Activated naive CD4-positive, alpha-beta T cell treated with anti-CD3 and anti-CD28 coated beads for 36 hours (primary cell): ENCODE results near the gene KRT32. TPM values are rescaled to one million over a fixed set of nuclear protein-coding genes. Genes with fewer than 3 reads are reported as not detected.

Source experiments
- CTCF ChIA-PET: fragments of 350-600 bp; sonication (Branson Sonifier 250); formaldehyde crosslinking; loops from one replicate; lab custom pipeline; 2021; ENCODE audit warnings: antibody characterized with exemption; lab: Charles Lee
- DNase-seq: peaks from one replicate; pipeline ENCODE4 v3.0.0-alpha.2; 2020
- H3K27ac Mint-ChIP-seq: one replicate; pipeline ENCODE4 v1.8.0; 2021; ENCODE audit warnings: mild to moderate bottlenecking, mixed read lengths
- H3K27me3 Mint-ChIP-seq: one replicate; pipeline ENCODE4 v1.8.0; 2021; ENCODE audit warnings: low read depth, mixed read lengths
- H3K36me3 Mint-ChIP-seq: one replicate; pipeline ENCODE4 v1.8.0; 2021; ENCODE audit warnings: low read depth, mixed read lengths
- H3K4me1 Mint-ChIP-seq: one replicate; pipeline ENCODE4 v1.8.0; 2021; ENCODE audit warnings: low read depth, mixed read lengths
- H3K4me3 Mint-ChIP-seq: one replicate; pipeline ENCODE4 v1.8.0; 2021; ENCODE audit warnings: mild to moderate bottlenecking, moderate library complexity, mixed read lengths
- H3K9me3 Mint-ChIP-seq: one replicate; pipeline ENCODE4 v1.8.0; 2021; ENCODE audit warnings: mixed read lengths
- intact Hi-C: fragments of 100-400 bp; cut with micrococcal nuclease; formaldehyde crosslinking; loops from one replicate; pipeline ENCODE4 v1.15.1; 2023
- total RNA-seq, 2 experiments: library from RNA; stranded (reverse); gene quantifications; one replicate each; pipeline ENCODE4 v1.2.3, GENCODE V29; 2021

Gene KRT32
- total RNA-seq, 2 experiments from 2014 or later: not detected

DNA sequence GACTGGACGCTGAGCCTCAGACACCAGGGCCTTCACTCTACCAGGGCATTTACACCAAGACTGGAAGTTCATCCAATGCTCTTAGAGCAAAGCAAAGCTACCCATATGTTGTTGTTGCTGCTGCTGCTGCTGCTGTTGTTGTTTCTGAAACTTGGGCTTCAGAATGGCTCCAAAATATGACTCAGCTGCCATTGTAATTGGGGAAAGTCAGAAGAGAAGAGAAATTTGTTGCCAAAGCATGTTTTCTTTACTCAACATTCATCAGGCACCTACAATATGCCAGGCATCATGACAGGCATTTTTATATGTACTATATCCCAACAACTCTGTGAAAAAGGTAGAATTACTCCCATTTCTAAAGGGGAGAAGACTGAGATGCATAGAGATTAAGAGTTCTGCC is 11.9 kb downstream of the KRT32 start:
- no peaks in the 10 kb centered on the region for H3K4me1 Mint-ChIP-seq
- H3K27me3 Mint-ChIP-seq: no peaks in the 10 kb centered on the region
- intact Hi-C loops: no loop called here
- H3K36me3 Mint-ChIP-seq: no peaks in the 10 kb centered on the region
- no peaks in the 10 kb centered on the region for H3K9me3 Mint-ChIP-seq
- no peak overlapping the region for H3K4me3 Mint-ChIP-seq
- DNase-seq: no peak
- H3K27ac Mint-ChIP-seq: no peak overlapping the region
- CTCF ChIA-PET: no interaction called here

DNA sequence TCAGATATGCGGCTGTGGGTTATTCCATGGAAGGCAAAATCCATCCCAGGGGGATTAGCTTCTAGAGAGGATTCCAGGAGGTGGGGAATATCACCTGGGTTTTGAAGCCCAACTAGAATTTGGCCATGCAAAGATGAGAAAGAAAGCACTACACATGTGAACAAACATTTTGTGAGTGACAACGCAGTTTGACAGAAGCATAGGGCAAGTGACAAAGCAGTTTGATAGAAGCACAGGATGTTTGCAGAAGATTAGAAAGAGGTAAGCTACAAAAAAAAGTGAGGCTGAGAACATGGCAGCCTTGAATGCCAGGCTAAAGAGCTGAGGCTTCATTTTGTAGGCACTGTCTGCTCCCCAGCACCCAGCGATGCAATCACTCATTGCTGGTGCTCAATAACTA is 14.1 kb downstream of the KRT32 start:
- no peak overlapping the region for H3K4me3 Mint-ChIP-seq
- no peak for DNase-seq
- no peaks in the 10 kb centered on the region for H3K9me3 Mint-ChIP-seq
- intact Hi-C loops: no loop called here
- H3K27me3 Mint-ChIP-seq: no peaks in the 10 kb centered on the region
- H3K36me3 Mint-ChIP-seq: no peaks in the 10 kb centered on the region
- H3K4me1 Mint-ChIP-seq: no peaks in the 10 kb centered on the region
- CTCF ChIA-PET: interaction anchor here (0.5 to 0.6 kb wide), 2 partner anchors 196 to 796 kb away, joined by 4 read pairs; no protein-coding TSS in a partner anchor
- H3K27ac Mint-ChIP-seq: no peak overlapping the region

DNA sequence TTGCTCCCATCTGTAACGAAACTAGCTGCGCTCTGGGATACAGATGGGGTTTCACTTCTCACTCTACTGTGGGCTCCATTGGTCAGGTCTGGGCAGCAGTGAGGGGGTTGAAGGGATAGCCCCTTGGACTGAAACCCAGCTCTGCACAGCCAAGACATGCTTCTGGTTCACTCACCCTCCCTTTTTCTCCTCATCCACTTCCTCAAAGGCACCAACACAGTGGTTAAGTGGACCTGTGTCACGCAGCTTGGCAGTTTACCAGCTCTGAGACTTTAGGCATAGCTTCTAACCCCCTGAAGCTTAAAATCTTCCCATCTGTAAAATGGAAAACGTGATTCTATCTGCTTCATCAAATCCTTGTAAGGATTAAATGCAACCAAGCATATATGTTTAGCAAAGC is 14.9 kb downstream of the KRT32 start:
- Mint-ChIP-seq H3K4me3 (no peak overlapping the region), H3K9me3 (no peaks in the 10 kb centered on the region), H3K4me1 (no peaks in the 10 kb centered on the region), H3K27me3 (no peaks in the 10 kb centered on the region), H3K27ac (no peak overlapping the region), H3K36me3 (no peaks in the 10 kb centered on the region)
- intact Hi-C loops: no loop called here
- CTCF ChIA-PET: interaction anchor here (0.6 to 1.0 kb wide), 2 partner anchors 127 to 1087 kb away, joined by 3 to 4 read pairs; no protein-coding TSS in a partner anchor
- DNase-seq: no peak

DNA sequence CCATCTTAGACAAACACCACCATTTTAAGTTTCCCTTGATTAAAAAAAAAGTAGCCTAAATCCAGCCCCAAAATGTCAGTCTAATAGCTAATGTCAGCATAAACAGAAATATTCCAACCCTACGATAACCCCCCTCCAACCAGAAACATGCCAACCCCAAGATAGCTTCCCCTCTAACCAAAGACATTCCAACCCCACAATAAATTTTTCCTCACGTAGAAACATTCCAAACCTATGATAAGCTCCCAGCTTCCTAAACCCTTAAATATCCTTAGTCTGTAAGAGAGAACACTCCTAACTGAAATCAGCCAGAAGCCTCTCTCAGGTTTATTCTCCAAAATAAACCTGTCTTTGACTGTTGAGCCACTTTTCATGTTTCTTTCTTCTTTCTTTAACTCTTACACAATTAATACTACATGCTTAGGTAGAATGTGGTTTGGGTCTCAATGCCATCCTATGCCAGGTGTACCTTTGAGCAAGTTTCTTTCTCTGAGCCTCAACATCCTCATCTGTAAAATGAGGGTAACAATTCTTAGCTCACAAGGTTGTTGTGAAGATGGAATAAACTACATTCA is 15.9 kb downstream of the KRT32 start:
- no peak for DNase-seq
- intact Hi-C loops: no loop called here
- CTCF ChIA-PET: no interaction called here
- Mint-ChIP-seq H3K27me3 (no peaks in the 10 kb centered on the region), H3K27ac (no peak overlapping the region), H3K4me3 (no peak overlapping the region), H3K9me3 (no peaks in the 10 kb centered on the region), H3K4me1 (no peaks in the 10 kb centered on the region), H3K36me3 (no peaks in the 10 kb centered on the region)

DNA sequence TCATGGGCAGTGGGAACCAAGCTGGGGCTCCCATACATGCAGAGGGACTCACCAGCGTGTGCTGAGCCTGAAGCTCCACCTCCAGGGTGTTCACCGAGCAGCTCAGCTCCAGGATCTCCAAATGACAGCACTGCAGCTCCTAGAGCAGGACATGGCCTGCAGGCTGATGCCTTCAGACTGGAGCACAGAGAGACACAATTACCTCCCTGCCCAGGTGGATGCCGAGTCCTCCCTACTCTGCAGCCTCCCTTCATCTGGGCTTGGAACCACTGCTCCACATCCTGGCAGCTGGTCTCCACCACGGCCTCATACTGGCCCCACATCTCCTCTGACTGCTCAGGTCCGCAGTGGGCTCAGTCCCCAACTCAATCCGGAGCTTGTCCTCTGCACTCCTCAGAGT is 18.2 kb downstream of the KRT32 start:
- intact Hi-C loops: no loop called here
- CTCF ChIA-PET: interaction anchor here (1.3 kb wide), 1 partner anchor 12 kb away, joined by 3 read pairs; no protein-coding TSS in a partner anchor
- H3K4me1 Mint-ChIP-seq: no peaks in the 10 kb centered on the region
- H3K9me3 Mint-ChIP-seq: no peaks in the 10 kb centered on the region
- DNase-seq: no peak
- H3K36me3 Mint-ChIP-seq: no peaks in the 10 kb centered on the region
- no peaks in the 10 kb centered on the region for H3K27me3 Mint-ChIP-seq
- H3K4me3 Mint-ChIP-seq: no peak overlapping the region
- H3K27ac Mint-ChIP-seq: no peak overlapping the region

DNA sequence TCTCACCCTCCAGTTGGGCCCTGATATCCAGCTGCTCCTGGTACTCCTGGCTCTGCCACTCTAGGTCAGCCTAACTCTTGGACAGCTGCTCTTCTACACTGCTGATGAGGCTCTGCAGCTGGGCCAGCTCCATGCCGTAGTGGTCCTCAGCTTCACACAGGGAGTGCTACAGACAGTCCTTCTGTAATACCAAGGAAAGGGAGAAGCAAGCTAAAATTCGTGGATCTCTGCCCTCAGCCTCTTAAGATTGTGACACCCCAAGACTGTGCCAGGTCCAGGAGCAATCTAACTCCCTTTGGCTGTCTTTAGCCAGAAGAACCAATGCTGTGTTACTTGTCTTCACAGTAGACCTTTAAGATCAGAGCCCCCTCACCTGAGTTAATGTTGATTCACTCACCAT is 18.7 kb downstream of the KRT32 start:
- DNase-seq: no peak
- Mint-ChIP-seq H3K4me1 (no peaks in the 10 kb centered on the region), H3K27ac (no peak overlapping the region), H3K36me3 (no peaks in the 10 kb centered on the region), H3K27me3 (no peaks in the 10 kb centered on the region), H3K4me3 (no peak overlapping the region), H3K9me3 (no peaks in the 10 kb centered on the region)
- CTCF ChIA-PET: interaction anchor here (1.3 kb wide), 1 partner anchor 12 kb away, joined by 3 read pairs; no protein-coding TSS in a partner anchor
- intact Hi-C loops: no loop called here

DNA sequence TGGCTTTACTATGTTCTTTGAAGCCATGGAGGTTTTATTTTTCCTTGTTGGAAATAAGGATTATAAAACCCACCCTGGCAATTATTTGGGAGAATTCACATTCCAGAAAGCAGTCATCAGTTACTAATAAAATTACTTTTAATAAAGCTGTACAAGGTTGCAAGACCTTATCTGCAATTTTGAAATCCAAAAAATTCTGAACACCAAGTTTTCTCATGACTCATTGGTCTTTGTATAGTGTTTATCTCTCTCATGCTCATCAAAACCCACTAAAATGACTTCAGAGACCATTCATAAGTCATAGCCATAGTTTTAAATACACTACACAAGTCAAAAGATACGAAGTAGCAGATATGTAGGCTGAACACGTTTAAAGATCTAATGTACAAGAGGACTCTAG is 20.4 kb downstream of the KRT32 start:
- intact Hi-C loops: no loop called here
- Mint-ChIP-seq H3K27me3 (no peaks in the 10 kb centered on the region), H3K36me3 (no peaks in the 10 kb centered on the region), H3K4me1 (no peaks in the 10 kb centered on the region), H3K27ac (no peak overlapping the region), H3K4me3 (no peak overlapping the region), H3K9me3 (no peaks in the 10 kb centered on the region)
- DNase-seq: no peak
- CTCF ChIA-PET: interaction anchor here (1.0 kb wide), 1 partner anchor 11 kb away, joined by 4 read pairs; no protein-coding TSS in a partner anchor

DNA sequence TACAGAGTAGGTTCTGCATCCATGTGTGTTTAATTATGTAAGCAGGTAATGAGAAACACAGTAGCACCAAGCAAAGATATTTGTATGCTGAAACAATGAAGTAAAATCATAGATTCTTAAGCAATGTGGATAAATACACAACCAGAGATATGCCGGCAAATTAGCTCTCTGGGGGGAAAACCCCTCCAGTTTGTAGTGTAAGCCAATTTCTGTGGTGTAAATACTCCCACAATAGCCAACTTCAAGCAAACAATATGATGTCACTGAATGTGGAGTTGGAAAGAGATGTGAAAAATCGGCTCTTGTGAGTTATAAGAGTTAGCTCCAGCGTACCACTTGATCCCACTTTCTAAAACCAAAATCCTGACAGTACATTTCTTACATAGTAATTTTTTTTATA is 22.5 kb downstream of the KRT32 start:
- intact Hi-C loops: no loop called here
- Mint-ChIP-seq H3K27ac (no peak overlapping the region), H3K27me3 (no peaks in the 10 kb centered on the region), H3K36me3 (no peaks in the 10 kb centered on the region), H3K9me3 (no peaks in the 10 kb centered on the region), H3K4me1 (no peaks in the 10 kb centered on the region), H3K4me3 (no peak overlapping the region)
- CTCF ChIA-PET: no interaction called here
- DNase-seq: no peak

DNA sequence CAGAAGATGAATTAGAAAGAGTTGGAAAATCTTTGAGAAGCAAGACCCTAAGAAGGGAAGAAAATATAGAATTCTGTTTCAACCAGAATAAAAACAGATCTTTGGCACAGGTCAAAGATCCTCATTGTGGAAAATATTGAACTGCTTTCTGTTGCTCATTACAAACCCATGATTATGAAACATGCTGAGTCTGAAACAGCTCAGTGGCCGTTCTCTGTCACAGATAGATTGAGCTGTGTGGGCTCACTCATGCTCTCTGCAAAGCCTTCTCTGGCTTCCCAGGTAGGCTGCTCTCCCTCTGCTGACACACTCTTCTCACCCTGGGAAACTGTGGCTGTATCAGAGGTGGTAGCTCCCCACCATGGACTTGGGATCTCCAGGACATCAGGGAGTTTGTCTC is 23.0 kb downstream of the KRT32 start:
- no peaks in the 10 kb centered on the region for H3K36me3 Mint-ChIP-seq
- no peak overlapping the region for H3K4me3 Mint-ChIP-seq
- DNase-seq: no peak
- H3K27me3 Mint-ChIP-seq: no peaks in the 10 kb centered on the region
- intact Hi-C loops: no loop called here
- H3K9me3 Mint-ChIP-seq: no peaks in the 10 kb centered on the region
- CTCF ChIA-PET: interaction anchor here (1.1 kb wide), 1 partner anchor 219 kb away, joined by 3 read pairs; no protein-coding TSS in a partner anchor
- H3K4me1 Mint-ChIP-seq: no peaks in the 10 kb centered on the region
- H3K27ac Mint-ChIP-seq: no peak overlapping the region

DNA sequence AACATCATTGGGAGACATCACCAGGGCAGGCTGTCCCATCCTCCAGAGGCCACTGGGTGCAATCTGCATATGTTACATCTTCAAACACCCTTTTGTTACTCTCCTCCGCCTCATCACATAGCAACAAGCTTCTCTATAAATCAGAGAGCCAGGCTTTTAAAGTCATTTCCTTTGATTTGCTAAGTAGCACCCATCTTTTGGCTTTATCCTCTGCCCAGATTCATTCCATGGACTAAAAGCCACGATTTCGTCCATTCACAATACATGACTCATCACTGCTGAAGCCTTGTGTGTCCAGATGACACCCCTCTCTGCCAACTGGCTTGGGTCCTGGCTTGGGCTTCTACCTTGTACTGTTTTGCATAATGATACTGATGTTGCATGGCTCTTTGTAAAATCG is 24.4 kb downstream of the KRT32 start:
- Mint-ChIP-seq H3K27ac (no peak overlapping the region), H3K9me3 (no peaks in the 10 kb centered on the region), H3K4me3 (no peak overlapping the region), H3K4me1 (no peaks in the 10 kb centered on the region), H3K36me3 (no peaks in the 10 kb centered on the region), H3K27me3 (no peaks in the 10 kb centered on the region)
- intact Hi-C loops: no loop called here
- no peak for DNase-seq
- CTCF ChIA-PET: no interaction called here

DNA sequence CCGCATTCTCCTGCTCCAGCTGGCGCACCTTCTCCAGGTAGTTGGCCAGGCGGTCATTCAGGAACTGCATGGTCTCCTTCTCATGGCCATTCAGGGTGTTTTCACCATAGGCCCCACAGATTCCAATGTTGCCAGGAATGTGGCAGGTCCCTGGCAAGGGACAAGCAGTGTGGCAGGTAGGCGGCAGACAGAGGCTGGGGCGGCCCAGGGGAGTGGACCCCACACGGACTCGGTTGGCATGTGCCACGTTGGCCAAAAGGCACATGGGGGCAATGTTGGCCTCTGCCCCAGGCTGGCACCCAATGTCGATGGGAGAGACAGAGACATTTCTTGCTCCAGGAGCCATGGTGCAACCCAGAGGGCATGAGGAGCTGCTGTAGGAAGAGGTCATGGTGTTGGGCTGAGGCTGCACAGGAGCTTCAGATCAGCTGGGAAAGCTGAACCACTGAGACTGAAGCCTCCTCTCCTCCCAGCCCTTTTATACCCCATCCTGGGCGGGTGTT is 26.6 kb downstream of the KRT32 start, which contains the start of gene KRT38:
KRT38 (minus strand) TSS at position 453 of the 503 bp plus-strand sequence; CDS start at position 391, 62 bp downstream.
- Mint-ChIP-seq H3K9me3 (no peaks in the 10 kb centered on the region), H3K4me1 (no peaks in the 10 kb centered on the region), H3K27ac (no peak within 1 kb of the TSS), H3K4me3 (no peak within 1 kb of the TSS), H3K27me3 (no peaks in the 10 kb centered on the region), H3K36me3 (no peaks in the 10 kb centered on the region)
- no peak for DNase-seq
- intact Hi-C loops: no loop called here
- CTCF ChIA-PET: no interaction called here

DNA sequence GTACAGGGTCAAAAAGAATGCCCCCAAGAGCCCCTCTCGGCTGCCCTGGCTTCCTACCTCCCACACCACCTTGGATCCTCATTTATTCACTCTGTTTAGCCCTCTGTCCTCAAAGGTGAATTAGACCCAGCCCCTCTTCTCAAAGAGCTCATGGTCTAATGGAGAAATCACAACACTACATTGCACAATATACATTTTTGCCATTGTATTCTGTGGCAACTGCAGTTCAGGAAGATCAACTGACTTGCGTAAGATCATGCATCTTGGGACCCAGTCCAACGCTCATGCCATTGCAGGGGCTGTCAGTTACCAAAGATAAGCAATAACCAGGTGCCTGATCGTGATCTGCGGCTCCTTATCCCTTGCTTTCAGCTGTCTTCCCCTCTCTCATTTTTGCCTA is 27.8 kb downstream of the KRT32 start:
- no peaks in the 10 kb centered on the region for H3K36me3 Mint-ChIP-seq
- no peaks in the 10 kb centered on the region for H3K9me3 Mint-ChIP-seq
- no peak for DNase-seq
- no peak overlapping the region for H3K4me3 Mint-ChIP-seq
- intact Hi-C loops: no loop called here
- H3K27ac Mint-ChIP-seq: no peak overlapping the region
- peaks cover 3% of the 10 kb centered on the region for H3K4me1 Mint-ChIP-seq
- H3K27me3 Mint-ChIP-seq: no peaks in the 10 kb centered on the region
- CTCF ChIA-PET: no interaction called here

DNA sequence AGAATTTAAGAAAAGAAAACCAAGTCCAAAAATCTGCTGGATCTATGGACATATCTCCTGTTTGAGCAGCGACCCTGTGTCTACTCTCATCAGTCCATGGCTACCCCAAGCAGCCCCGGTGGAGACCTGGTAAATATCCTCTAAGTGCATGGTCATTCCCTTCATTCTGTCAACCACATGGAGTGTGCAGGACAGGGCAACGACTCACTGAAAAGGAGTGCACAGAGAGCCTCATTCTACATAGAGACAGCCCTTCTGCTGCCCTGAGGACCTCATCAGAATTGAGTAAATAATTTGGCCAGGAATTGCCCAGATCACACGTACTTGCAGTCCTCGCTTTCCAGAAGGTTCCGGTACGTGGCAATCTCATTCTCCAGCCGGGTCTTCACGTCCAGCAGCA is 29.4 kb downstream of the KRT32 start:
- Mint-ChIP-seq H3K9me3 (no peaks in the 10 kb centered on the region), H3K4me1 (peaks cover 5% of the 10 kb centered on the region), H3K27me3 (no peaks in the 10 kb centered on the region), H3K36me3 (no peaks in the 10 kb centered on the region), H3K27ac (no peak overlapping the region), H3K4me3 (no peak overlapping the region)
- no peak for DNase-seq
- intact Hi-C loops: no loop called here
- CTCF ChIA-PET: no interaction called here
